Activated CD8-positive, alpha-beta T cell treated with anti-CD3 and anti-CD28 coated beads for 36 hours (primary cell): ENCODE results near the gene LRRC7. TPM values are rescaled to one million over a fixed set of nuclear protein-coding genes. Genes with fewer than 3 reads are reported as not detected.
A peak's percentile ranks its signal among the peaks of the same experiment; 100 is the strongest.

ENCODE experiments used
- ATAC-seq: fragments of 200-7000 bp; cut with Tn5 transposase; one replicate; pipeline ENCODE4 v1.10.0; 2021; ENCODE audit warnings: mild to moderate bottlenecking, moderate library complexity
- CTCF ChIA-PET: fragments of 350-600 bp; sonication (Branson Sonifier 250); formaldehyde crosslinking; loops from one replicate; lab custom pipeline; 2021; ENCODE audit warnings: antibody characterized with exemption; lab: Charles Lee
- POLR2A ChIA-PET: fragments of 350-600 bp; sonication (Branson Sonifier 250); formaldehyde crosslinking; loops from one replicate; lab custom pipeline; 2021; ENCODE audit warnings: antibody characterized with exemption; lab: Charles Lee
- DNase-seq: peaks from one replicate; pipeline ENCODE4 v3.0.0-alpha.2; 2020
- H3K27ac Mint-ChIP-seq: one replicate; pipeline ENCODE4 v1.8.0; 2021; ENCODE audit warnings: mild to moderate bottlenecking, mixed read lengths
- H3K27me3 Mint-ChIP-seq: one replicate; pipeline ENCODE4 v1.8.0; 2021; ENCODE audit warnings: mixed read lengths
- H3K36me3 Mint-ChIP-seq: one replicate; pipeline ENCODE4 v1.8.0; 2021; ENCODE audit warnings: low read depth, mixed read lengths
- H3K4me1 Mint-ChIP-seq: one replicate; pipeline ENCODE4 v1.8.0; 2021; ENCODE audit warnings: low read depth, mixed read lengths
- H3K4me3 Mint-ChIP-seq: one replicate; pipeline ENCODE4 v1.8.0; 2021; ENCODE audit warnings: mild to moderate bottlenecking, moderate library complexity, mixed read lengths
- H3K9me3 Mint-ChIP-seq: one replicate; pipeline ENCODE4 v1.8.0; 2021; ENCODE audit warnings: mixed read lengths
- intact Hi-C: fragments of 100-400 bp; cut with micrococcal nuclease; formaldehyde crosslinking; loops from one replicate; pipeline ENCODE4 v1.10.0; 2022
- total RNA-seq, 2 experiments: library from RNA; stranded (reverse); gene quantifications; one replicate each; pipeline ENCODE4 v1.2.3, GENCODE V29; 2021
- TF ChIP-seq, protein P1 (sequence below): fragments of 200-600 bp; IDR thresholded peaks from one replicate; pipeline ENCODE4 v1.8.0; 2022; ENCODE audit warnings: antibody characterized with exemption, mild to moderate bottlenecking

LRRC7 gene
- total RNA-seq, 2 experiments from 2014 or later = 0.27 to 0.29 TPM

DNA sequence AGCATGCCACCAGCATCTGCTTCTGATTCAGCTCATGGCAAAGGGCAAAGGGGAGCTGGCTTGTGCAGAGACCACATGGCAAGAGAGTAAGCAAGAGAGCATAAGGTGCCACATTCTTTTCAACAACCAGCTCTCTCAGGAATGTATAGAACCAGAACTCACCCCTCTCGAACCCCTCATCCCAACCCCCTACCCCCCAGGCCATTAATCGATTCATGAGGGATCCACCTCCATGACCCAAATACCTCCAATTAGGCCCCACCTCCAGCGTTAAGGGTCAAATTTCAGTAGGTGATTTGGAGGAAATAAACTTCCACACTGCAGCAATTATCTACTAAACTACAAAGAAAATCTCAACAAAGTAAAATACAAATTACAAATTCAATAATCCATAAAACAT lies 32.2 kb upstream of the LRRC7 start:
- TF ChIP-seq, protein P1, sequence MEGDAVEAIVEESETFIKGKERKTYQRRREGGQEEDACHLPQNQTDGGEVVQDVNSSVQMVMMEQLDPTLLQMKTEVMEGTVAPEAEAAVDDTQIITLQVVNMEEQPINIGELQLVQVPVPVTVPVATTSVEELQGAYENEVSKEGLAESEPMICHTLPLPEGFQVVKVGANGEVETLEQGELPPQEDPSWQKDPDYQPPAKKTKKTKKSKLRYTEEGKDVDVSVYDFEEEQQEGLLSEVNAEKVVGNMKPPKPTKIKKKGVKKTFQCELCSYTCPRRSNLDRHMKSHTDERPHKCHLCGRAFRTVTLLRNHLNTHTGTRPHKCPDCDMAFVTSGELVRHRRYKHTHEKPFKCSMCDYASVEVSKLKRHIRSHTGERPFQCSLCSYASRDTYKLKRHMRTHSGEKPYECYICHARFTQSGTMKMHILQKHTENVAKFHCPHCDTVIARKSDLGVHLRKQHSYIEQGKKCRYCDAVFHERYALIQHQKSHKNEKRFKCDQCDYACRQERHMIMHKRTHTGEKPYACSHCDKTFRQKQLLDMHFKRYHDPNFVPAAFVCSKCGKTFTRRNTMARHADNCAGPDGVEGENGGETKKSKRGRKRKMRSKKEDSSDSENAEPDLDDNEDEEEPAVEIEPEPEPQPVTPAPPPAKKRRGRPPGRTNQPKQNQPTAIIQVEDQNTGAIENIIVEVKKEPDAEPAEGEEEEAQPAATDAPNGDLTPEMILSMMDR = no peak
- Mint-ChIP-seq H3K4me1 (no peaks in the 10 kb centered on the region), H3K9me3 (peaks cover 7% of the 10 kb centered on the region), H3K27me3 (no peaks in the 10 kb centered on the region), H3K4me3 (no peak overlapping the region), H3K36me3 (no peaks in the 10 kb centered on the region), H3K27ac (no peak overlapping the region)
- ATAC-seq (no peak), DNase-seq (no peak)
- intact Hi-C loops = no loop called here
- ChIA-PET CTCF (no interaction called here), POLR2A (no interaction called here)

- CTCF ChIA-PET = no interaction called here
- Mint-ChIP-seq H3K27me3 (no peaks in the 10 kb centered on the region), H3K9me3 (peaks cover 7% of the 10 kb centered on the region), H3K4me3 (no peak overlapping the region), H3K4me1 (no peaks in the 10 kb centered on the region), H3K27ac (no peak overlapping the region), H3K36me3 (no peaks in the 10 kb centered on the region)
- TF ChIP-seq, protein P1 = no peak
- DNase-seq (no peak), ATAC-seq (no peak)
- POLR2A ChIA-PET = interaction anchor here (0.6 kb wide), 1 partner anchor 515 kb away, joined by 5 read pairs; no protein-coding TSS in a partner anchor
- intact Hi-C loops = no loop called here
Observed at GRCh38 chr1:69540052-69540451, 27.7 kb upstream of the LRRC7 start.

DNA sequence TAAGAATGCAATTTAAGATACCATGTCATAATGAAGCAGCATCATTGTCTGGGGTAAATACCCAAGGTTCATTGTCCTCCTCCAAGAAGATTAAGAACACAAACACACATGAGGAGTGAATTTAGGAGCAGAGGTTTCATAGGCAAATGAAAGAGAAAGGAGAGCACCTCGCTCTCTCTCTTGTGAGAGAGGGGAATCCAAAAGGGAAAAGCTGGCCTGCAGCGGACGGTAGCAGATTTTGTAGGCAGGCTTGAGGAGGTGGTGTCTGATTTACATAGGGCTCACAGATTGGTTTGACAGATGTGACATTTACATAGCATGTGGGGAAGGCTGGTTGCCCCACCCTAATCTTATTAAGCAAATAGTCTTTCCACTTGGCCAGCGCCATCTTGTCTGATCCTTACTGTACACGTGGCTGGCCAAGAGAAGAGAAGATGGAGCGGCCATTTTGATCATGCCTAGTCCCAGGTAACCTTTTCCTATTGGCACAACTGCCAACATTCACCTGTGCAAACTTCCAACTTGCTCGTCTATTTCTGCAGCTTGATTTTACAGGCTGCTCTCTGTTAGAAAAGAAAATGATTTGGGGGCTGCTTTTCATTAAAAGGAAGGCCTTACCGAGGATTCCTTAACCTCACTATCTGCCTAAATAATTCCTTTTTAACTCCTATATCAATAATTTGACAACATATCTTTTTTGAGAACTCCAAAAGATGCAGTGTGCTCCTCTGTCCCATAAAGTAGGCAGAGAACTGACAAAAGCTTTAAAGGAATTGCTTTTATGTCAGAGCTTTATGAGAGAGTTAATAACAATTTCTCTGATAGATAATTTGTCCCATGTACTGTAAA lies 16.0 kb upstream of the LRRC7 start:
- POLR2A ChIA-PET = no interaction called here
- H3K27ac Mint-ChIP-seq = no peak overlapping the region
- ATAC-seq (no peak), DNase-seq (no peak)
- CTCF ChIA-PET = no interaction called here
- H3K9me3 Mint-ChIP-seq = no peaks in the 10 kb centered on the region
- no peak overlapping the region for H3K4me3 Mint-ChIP-seq
- no peaks in the 10 kb centered on the region for H3K27me3 Mint-ChIP-seq
- no peaks in the 10 kb centered on the region for H3K4me1 Mint-ChIP-seq
- H3K36me3 Mint-ChIP-seq = no peaks in the 10 kb centered on the region
- intact Hi-C loops = no loop called here
- TF ChIP-seq, protein P1 = no peak

GRCh38 chr1:69553726-69554125 lies 14.0 kb upstream of the LRRC7 start:
- no peak for DNase-seq
- no peak for ATAC-seq
- Mint-ChIP-seq H3K36me3 (no peaks in the 10 kb centered on the region), H3K27ac (no peak overlapping the region), H3K27me3 (no peaks in the 10 kb centered on the region), H3K4me1 (no peaks in the 10 kb centered on the region), H3K4me3 (no peak overlapping the region), H3K9me3 (no peaks in the 10 kb centered on the region)
- TF ChIP-seq, protein P1 = no peak
- CTCF ChIA-PET = no interaction called here
- POLR2A ChIA-PET = no interaction called here
- intact Hi-C loops = no loop called here

GRCh38 chr1:69568421-69569174 lies 876 bp downstream of the LRRC7 start:
- ChIA-PET POLR2A (no interaction called here), CTCF (no interaction called here)
- intact Hi-C loops = no loop called here
- H3K27ac Mint-ChIP-seq = peak overlapping the region; percentile 55
- H3K4me3 Mint-ChIP-seq = peak overlapping the region; percentile 72
- H3K9me3 Mint-ChIP-seq = peaks cover 2% of the 10 kb centered on the region
- H3K27me3 Mint-ChIP-seq = peaks cover 34% of the 10 kb centered on the region
- H3K4me1 Mint-ChIP-seq = peaks cover 10% of the 10 kb centered on the region
- H3K36me3 Mint-ChIP-seq = peaks cover 5% of the 10 kb centered on the region
- TF ChIP-seq, protein P1 = no peak
- DNase-seq (no peak), ATAC-seq (no peak)
